WTC11 (cell line): ENCODE measurements around the gene MEF2D. TPM values are rescaled to one million over a fixed set of nuclear protein-coding genes. Genes with fewer than 3 reads are reported as not detected.

Source experiments
- ATAC-seq: fragments of 200-7000 bp; cut with Tn5 transposase; 2 replicates; pipeline ENCODE4 v1.10.0; 2021; ENCODE audit warnings: mild to moderate bottlenecking, moderate library complexity
- CTCF ChIA-PET: fragments of 300-600 bp; sonication (Branson Sonifier 250); formaldehyde crosslinking; loops from one replicate; lab custom pipeline; 2021; ENCODE audit warnings: antibody characterized with exemption; lab: Charles Lee
- POLR2A ChIA-PET: fragments of 350-600 bp; sonication (Branson Sonifier 250); formaldehyde crosslinking; loops from one replicate; lab custom pipeline; 2021; ENCODE audit warnings: antibody characterized with exemption; lab: Charles Lee
- DNase-seq: peaks from one replicate; pipeline ENCODE4 v3.0.0; 2021; ENCODE audit warnings: low spot score
- H3K27ac Mint-ChIP-seq: 2 replicates; pipeline ENCODE4 v1.8.0; 2021; ENCODE audit warnings: mixed read lengths
- H3K27me3 Mint-ChIP-seq: 2 replicates; pipeline ENCODE4 v1.8.0; 2021; ENCODE audit warnings: low read depth, mild to moderate bottlenecking, moderate library complexity, mixed read lengths
- H3K36me3 Mint-ChIP-seq: 2 replicates; pipeline ENCODE4 v1.8.0; 2021; ENCODE audit warnings: mixed read lengths
- H3K4me1 Mint-ChIP-seq: 2 replicates; pipeline ENCODE4 v1.8.0; 2022; ENCODE audit warnings: mixed read lengths
- H3K4me3 Mint-ChIP-seq: 2 replicates; pipeline ENCODE4 v1.8.0; 2021; ENCODE audit warnings: mild to moderate bottlenecking, moderate library complexity, mixed read lengths
- H3K9me3 Mint-ChIP-seq: 2 replicates; pipeline ENCODE4 v1.8.0; 2021; ENCODE audit warnings: mixed read lengths
- ARID4B ChIP-seq: sonication (generic); formaldehyde crosslinking; IDR thresholded peaks from 2 replicates; pipeline ENCODE4 v1.8.0; 2023; ENCODE audit warnings: missing genetic modification reagents, mild to moderate bottlenecking, borderline replicate concordance
- ATF3 ChIP-seq: sonication (generic); formaldehyde crosslinking; conservative IDR thresholded peaks from 2 replicates; pipeline ENCODE4 v1.8.1; 2022; ENCODE audit warnings: mild to moderate bottlenecking, missing genetic modification reagents
- ERG ChIP-seq: fragments of 250-450 bp; sonication (Bioruptor Pico); IDR thresholded peaks from 2 replicates; pipeline ENCODE4 v1.8.0; 2021; ENCODE audit warnings: mild to moderate bottlenecking
- ESRRA ChIP-seq: sonication (generic); formaldehyde crosslinking; IDR thresholded peaks from 2 replicates; pipeline ENCODE4 v1.8.1; 2022; ENCODE audit warnings: mild to moderate bottlenecking, missing genetic modification reagents, borderline replicate concordance
- FOXP4 ChIP-seq: sonication (generic); formaldehyde crosslinking; IDR thresholded peaks from 2 replicates; pipeline ENCODE4 v1.8.0; 2022; ENCODE audit warnings: mild to moderate bottlenecking, missing genetic modification reagents
- HMGA2 ChIP-seq: fragments of 250-450 bp; sonication (Bioruptor Pico); IDR thresholded peaks from 2 replicates; pipeline ENCODE4 v1.4.0; 2021; ENCODE audit warnings: mild to moderate bottlenecking, moderate library complexity
- JUN ChIP-seq: sonication (generic); formaldehyde crosslinking; IDR thresholded peaks from 2 replicates; pipeline ENCODE4 v1.8.0; 2023; ENCODE audit warnings: mild to moderate bottlenecking, missing genetic modification reagents
- MXD4 ChIP-seq: fragments of 250-450 bp; sonication (Bioruptor Pico); IDR thresholded peaks from 2 replicates; pipeline ENCODE4 v1.8.0; 2021; ENCODE audit warnings: mild to moderate bottlenecking, moderate library complexity, borderline replicate concordance
- NFATC4 ChIP-seq: fragments of 250-450 bp; sonication (Bioruptor Pico); IDR thresholded peaks from 2 replicates; pipeline ENCODE4 v1.9.0; 2021; ENCODE audit warnings: mild to moderate bottlenecking
- NR1H2 ChIP-seq: sonication (generic); formaldehyde crosslinking; IDR thresholded peaks from 2 replicates; pipeline ENCODE4 v1.9.0; 2021; ENCODE audit warnings: mild to moderate bottlenecking, moderate library complexity, missing genetic modification reagents
- OVOL2 ChIP-seq: fragments of 250-450 bp; sonication (Bioruptor Pico); IDR thresholded peaks from 2 replicates; pipeline ENCODE4 v1.9.0; 2021; ENCODE audit warnings: mild to moderate bottlenecking, borderline replicate concordance
- TCF7 ChIP-seq: sonication (generic); formaldehyde crosslinking; IDR thresholded peaks from 2 replicates; pipeline ENCODE4 v1.8.0; 2022; ENCODE audit warnings: mild to moderate bottlenecking, low read depth, missing genetic modification reagents, moderate library complexity
- TEAD4 ChIP-seq: sonication (generic); formaldehyde crosslinking; IDR thresholded peaks from 2 replicates; pipeline ENCODE4 v1.8.0; 2022; ENCODE audit warnings: mild to moderate bottlenecking, missing genetic modification reagents
- ZNF317 ChIP-seq: sonication (generic); formaldehyde crosslinking; IDR thresholded peaks from 2 replicates; pipeline ENCODE4 v1.8.1; 2023; ENCODE audit warnings: low read depth, mild to moderate bottlenecking, moderate library complexity, missing genetic modification reagents, borderline replicate concordance
- ZNF425 ChIP-seq: fragments of 250-450 bp; sonication (Bioruptor Pico); conservative IDR thresholded peaks from 2 replicates; pipeline ENCODE4 v1.9.0; 2021; ENCODE audit warnings: mild to moderate bottlenecking
- total RNA-seq: library from RNA; stranded (reverse); gene quantifications from 3 replicates; pipeline ENCODE4 v1.2.3, GENCODE V29; 2021
- TF ChIP-seq, protein P1 (sequence below): sonication (generic); formaldehyde crosslinking; IDR thresholded peaks from 2 replicates; pipeline ENCODE4 v1.8.1; 2023; ENCODE audit warnings: mild to moderate bottlenecking, missing genetic modification reagents, moderate library complexity
- TF ChIP-seq, protein P2 (sequence below): sonication (generic); formaldehyde crosslinking; IDR thresholded peaks from 2 replicates; pipeline ENCODE4 v1.8.0; 2022; ENCODE audit warnings: mild to moderate bottlenecking, missing genetic modification reagents
- TF ChIP-seq, protein P3 (sequence below): sonication (generic); formaldehyde crosslinking; IDR thresholded peaks from 2 replicates; pipeline ENCODE4 v1.8.1; 2022; ENCODE audit warnings: low read depth, missing genetic modification reagents, borderline replicate concordance

The MEF2D gene
- total RNA-seq, 1 experiment from 2014 or later, result 24.1 TPM

DNA sequence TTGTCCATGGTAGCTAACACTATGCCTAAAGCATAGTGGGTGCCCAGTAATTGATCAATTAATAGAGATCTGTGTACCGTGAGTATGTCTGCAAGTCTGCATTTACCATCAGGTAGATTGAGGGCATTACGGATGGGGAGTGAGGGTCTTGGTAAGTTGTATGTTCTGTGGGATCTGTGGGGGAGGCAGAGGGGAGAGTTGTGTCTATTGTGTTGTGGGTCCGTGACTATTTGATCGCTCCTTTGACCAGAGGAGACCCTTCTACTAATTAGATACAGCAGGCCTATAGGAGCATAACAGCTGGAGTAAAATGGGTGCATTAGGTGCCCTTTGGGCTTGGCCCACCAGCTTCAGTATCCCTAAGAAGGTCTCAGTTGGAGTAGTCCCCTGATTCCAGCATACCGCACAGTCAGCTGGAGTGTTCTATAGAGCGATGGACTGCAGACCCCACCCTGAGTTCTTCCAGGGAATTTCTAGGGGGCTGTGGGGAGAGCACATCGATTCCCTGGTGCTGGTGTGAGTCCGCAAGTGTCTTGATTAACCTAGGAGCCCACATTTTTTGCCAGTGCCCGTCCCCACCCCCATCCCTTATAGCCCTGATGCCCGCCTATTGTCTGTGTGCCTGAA, 75.7 kb downstream of the MEF2D start:
- H3K36me3 Mint-ChIP-seq, result no peaks in the 10 kb centered on the region
- H3K27ac Mint-ChIP-seq, result no peak overlapping the region
- TF ChIP-seq ERG (CRISPR knock-in tag) (no peak), ZNF317 (no peak), JUN (CRISPR knock-in tag) (no peak), ATF3 (CRISPR knock-in tag) (no peak), ZNF425 (CRISPR knock-in tag) (no peak), FOXP4 (no peak), TCF7 (CRISPR knock-in tag) (no peak), MXD4 (CRISPR knock-in tag) (no peak), ARID4B (CRISPR knock-in tag) (no peak), NR1H2 (CRISPR knock-in tag) (no peak), HMGA2 (CRISPR knock-in tag) (no peak), ESRRA (CRISPR knock-in tag) (no peak), TEAD4 (CRISPR knock-in tag) (no peak), NFATC4 (CRISPR knock-in tag) (no peak), OVOL2 (no peak)
- TF ChIP-seq, protein P1, sequence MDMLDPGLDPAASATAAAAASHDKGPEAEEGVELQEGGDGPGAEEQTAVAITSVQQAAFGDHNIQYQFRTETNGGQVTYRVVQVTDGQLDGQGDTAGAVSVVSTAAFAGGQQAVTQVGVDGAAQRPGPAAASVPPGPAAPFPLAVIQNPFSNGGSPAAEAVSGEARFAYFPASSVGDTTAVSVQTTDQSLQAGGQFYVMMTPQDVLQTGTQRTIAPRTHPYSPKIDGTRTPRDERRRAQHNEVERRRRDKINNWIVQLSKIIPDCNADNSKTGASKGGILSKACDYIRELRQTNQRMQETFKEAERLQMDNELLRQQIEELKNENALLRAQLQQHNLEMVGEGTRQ (CRISPR knock-in tag), result no peak
- TF ChIP-seq, protein P2, sequence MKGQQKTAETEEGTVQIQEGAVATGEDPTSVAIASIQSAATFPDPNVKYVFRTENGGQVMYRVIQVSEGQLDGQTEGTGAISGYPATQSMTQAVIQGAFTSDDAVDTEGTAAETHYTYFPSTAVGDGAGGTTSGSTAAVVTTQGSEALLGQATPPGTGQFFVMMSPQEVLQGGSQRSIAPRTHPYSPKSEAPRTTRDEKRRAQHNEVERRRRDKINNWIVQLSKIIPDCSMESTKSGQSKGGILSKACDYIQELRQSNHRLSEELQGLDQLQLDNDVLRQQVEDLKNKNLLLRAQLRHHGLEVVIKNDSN (CRISPR knock-in tag), result no peak
- TF ChIP-seq, protein P3, sequence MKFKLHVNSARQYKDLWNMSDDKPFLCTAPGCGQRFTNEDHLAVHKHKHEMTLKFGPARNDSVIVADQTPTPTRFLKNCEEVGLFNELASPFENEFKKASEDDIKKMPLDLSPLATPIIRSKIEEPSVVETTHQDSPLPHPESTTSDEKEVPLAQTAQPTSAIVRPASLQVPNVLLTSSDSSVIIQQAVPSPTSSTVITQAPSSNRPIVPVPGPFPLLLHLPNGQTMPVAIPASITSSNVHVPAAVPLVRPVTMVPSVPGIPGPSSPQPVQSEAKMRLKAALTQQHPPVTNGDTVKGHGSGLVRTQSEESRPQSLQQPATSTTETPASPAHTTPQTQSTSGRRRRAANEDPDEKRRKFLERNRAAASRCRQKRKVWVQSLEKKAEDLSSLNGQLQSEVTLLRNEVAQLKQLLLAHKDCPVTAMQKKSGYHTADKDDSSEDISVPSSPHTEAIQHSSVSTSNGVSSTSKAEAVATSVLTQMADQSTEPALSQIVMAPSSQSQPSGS (CRISPR knock-in tag), result no peak
- TF ChIP-seq, all 79 proteins: peak for 0
- Mint-ChIP-seq H3K27me3 (peaks cover 100% of the 10 kb centered on the region), H3K9me3 (no peaks in the 10 kb centered on the region), H3K4me1 (peaks cover 38% of the 10 kb centered on the region), H3K4me3 (no peak overlapping the region)
- ChIA-PET CTCF (interaction anchor here (4.4 kb wide), 1 partner anchor 21 kb away, joined by 43 read pairs; no protein-coding TSS in a partner anchor), POLR2A (no interaction called here)
- ATAC-seq, result no peak
- no peak for DNase-seq
